Transverse colon (tissue), 4 donors: ENCODE measurements around the gene PTTG2.

ENCODE experiments used
- POLR2A ChIP-seq: fragments of 450-650 bp; IDR thresholded peaks from one replicate; pipeline ENCODE4 v1.6.1; 2016; ENCODE audit warnings: antibody characterized with exemption, mild to moderate bottlenecking, moderate library complexity
- POLR2AphosphoS5 ChIP-seq, 3 donors: sonication (generic); formaldehyde crosslinking; IDR thresholded peaks; one replicate each; pipeline ENCODE4 v1.6.1; 2016; ENCODE audit warnings: antibody characterized with exemption in 3 of 3
- TF ChIP-seq, protein P1 (sequence below), 5 experiments: fragments of 200-600 bp in 3 of 5; fragments of 450-650 bp in 2 of 5; sonication (generic) in 3 of 5; IDR thresholded peaks; 1 replicate in 2 of 5; 2 replicates in 3 of 5; pipeline ENCODE4 v1.5.1; 2016 to 2017; ENCODE audit warnings: antibody characterized with exemption in 5 of 5, inconsistent platforms in 3 of 5, mild to moderate bottlenecking in 2 of 5, moderate library complexity in 1 of 5

DNA sequence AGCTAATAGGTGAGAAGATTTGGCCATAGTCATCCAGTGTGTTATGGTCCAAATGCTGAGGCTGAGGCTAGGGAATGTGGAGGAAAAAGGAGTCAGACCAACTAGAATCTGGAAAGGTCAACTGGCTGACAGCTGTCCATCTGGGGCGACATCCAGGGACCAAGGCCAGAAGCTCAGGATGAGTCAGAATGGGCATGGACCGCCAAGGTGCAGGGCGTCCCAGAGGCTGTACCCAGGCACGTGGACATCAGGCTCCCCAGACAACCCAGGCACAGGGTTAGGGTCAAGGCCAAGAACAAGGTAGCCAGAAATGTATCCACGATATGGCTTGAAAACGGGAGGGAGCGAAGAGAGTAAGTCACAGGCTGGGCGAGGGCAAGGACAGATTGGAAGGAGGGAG lies 26.1 kb upstream of the PTTG2 start:
- TF ChIP-seq, protein P1, sequence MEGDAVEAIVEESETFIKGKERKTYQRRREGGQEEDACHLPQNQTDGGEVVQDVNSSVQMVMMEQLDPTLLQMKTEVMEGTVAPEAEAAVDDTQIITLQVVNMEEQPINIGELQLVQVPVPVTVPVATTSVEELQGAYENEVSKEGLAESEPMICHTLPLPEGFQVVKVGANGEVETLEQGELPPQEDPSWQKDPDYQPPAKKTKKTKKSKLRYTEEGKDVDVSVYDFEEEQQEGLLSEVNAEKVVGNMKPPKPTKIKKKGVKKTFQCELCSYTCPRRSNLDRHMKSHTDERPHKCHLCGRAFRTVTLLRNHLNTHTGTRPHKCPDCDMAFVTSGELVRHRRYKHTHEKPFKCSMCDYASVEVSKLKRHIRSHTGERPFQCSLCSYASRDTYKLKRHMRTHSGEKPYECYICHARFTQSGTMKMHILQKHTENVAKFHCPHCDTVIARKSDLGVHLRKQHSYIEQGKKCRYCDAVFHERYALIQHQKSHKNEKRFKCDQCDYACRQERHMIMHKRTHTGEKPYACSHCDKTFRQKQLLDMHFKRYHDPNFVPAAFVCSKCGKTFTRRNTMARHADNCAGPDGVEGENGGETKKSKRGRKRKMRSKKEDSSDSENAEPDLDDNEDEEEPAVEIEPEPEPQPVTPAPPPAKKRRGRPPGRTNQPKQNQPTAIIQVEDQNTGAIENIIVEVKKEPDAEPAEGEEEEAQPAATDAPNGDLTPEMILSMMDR (IDR thresholded peaks at IDR 0.05) = no peak
- TF ChIP-seq POLR2A (no peak), POLR2AphosphoS5 (IDR thresholded peaks at IDR 0.05) (no peak)
